H1 (cell line): Measurements from ENCODE around the gene ITPR1. TPM values are rescaled to one million over a fixed set of nuclear protein-coding genes. Genes with fewer than 3 reads are reported as not detected.

ENCODE experiments used
- CTCF ChIA-PET: fragments of 300-600 bp; sonication (Branson Sonifier 250); formaldehyde crosslinking; loops from one replicate; lab custom pipeline; 2021; ENCODE audit not compliant: partially characterized antibody; lab: Charles Lee
- POLR2A ChIA-PET: fragments of 300-600 bp; sonication (Branson Sonifier 250); formaldehyde crosslinking; loops from one replicate; lab custom pipeline; 2021; ENCODE audit warnings: inconsistent platforms; ENCODE audit not compliant: partially characterized antibody; lab: Charles Lee
- DNase-seq, 2 experiments: peaks; one replicate each; pipeline versions ENCODE4 v3.0.0 to v3.0.0-alpha.2; 2010 to 2022; ENCODE audit warnings: low spot score in 2 of 2, low read depth in 1 of 2, mixed read lengths in 1 of 2
- FAIRE-seq: peaks from 2 replicates; lab custom pipeline; 2011; peaks lifted over from hg19 to GRCh38; lab: Jason Lieb, UNC
- H2AFZ ChIP-seq: 2 replicates; pipeline ENCODE4 v1.8.1; 2012; ENCODE audit warnings: low read length, inconsistent platforms
- H2AK5ac ChIP-seq: 2 replicates; pipeline ENCODE4 v1.6.1; 2013; ENCODE audit warnings: low read depth, low read length
- H2BK120ac ChIP-seq: replicated peaks from 2 replicates; pipeline ENCODE3; 2013; ENCODE audit warnings: low read depth, low read length, inconsistent platforms
- H2BK12ac ChIP-seq: 2 replicates; pipeline ENCODE4 v1.6.1; 2013; ENCODE audit warnings: low read depth, low read length
- H2BK15ac ChIP-seq: 2 replicates; pipeline ENCODE4 v1.6.1; 2013; ENCODE audit warnings: low read length
- H2BK20ac ChIP-seq: 2 replicates; pipeline ENCODE4 v1.6.1; 2013; ENCODE audit warnings: low read length
- H2BK5ac ChIP-seq: 2 replicates; pipeline ENCODE4 v1.6.1; 2013; ENCODE audit warnings: low read depth, low read length
- H3K14ac ChIP-seq: 2 replicates; pipeline ENCODE4 v1.6.1; 2013; ENCODE audit warnings: inconsistent platforms; ENCODE audit not compliant: insufficient read length
- H3K18ac ChIP-seq: 2 replicates; pipeline ENCODE4 v1.6.1; 2013; ENCODE audit warnings: low read length; ENCODE audit errors: extremely low read depth
- H3K23ac ChIP-seq: 2 replicates; pipeline ENCODE4 v1.6.1; 2013; ENCODE audit warnings: inconsistent platforms; ENCODE audit not compliant: insufficient read length
- H3K23me2 ChIP-seq: 2 replicates; pipeline ENCODE4 v1.6.1; 2013; ENCODE audit warnings: low read depth, low read length
- H3K27ac ChIP-seq: 2 replicates; pipeline ENCODE4 v1.6.1; 2011; ENCODE audit warnings: low read depth, low read length, inconsistent platforms
- H3K27me3 ChIP-seq, 4 experiments: replicated peaks in 1 of 4; 1 replicate in 1 of 4; 2 replicates in 3 of 4; pipeline versions ENCODE4 v1.6.1 to v1.8.1; 2011 to 2013; ENCODE audit warnings: low read length in 3 of 4, mild to moderate bottlenecking in 3 of 4, inconsistent platforms in 2 of 4, mixed read lengths in 2 of 4, moderate library complexity in 1 of 4; ENCODE audit not compliant: control insufficient read depth in 3 of 4, insufficient read depth in 3 of 4; ENCODE audit errors: extremely low read depth in 1 of 4
- H3K36me3 ChIP-seq, 4 experiments: 2 replicates each; pipeline versions ENCODE4 v1.6.1 to v1.8.1; 2011 to 2013; ENCODE audit warnings: mild to moderate bottlenecking in 4 of 4, low read length in 3 of 4, moderate library complexity in 2 of 4, control low read depth in 1 of 4, inconsistent platforms in 1 of 4; ENCODE audit not compliant: insufficient read depth in 4 of 4, control insufficient read depth in 2 of 4
- H3K4ac ChIP-seq: replicated peaks from 2 replicates; pipeline ENCODE3; 2013; ENCODE audit warnings: low read length, low read depth, mixed read lengths, inconsistent platforms; ENCODE audit not compliant: insufficient read length
- H3K4me1 ChIP-seq, 4 experiments: replicated peaks in 1 of 4; 1 replicate in 1 of 4; 2 replicates in 3 of 4; pipeline versions ENCODE4 v1.6.1 to v1.8.1; 2011 to 2013; ENCODE audit warnings: low read length in 3 of 4, inconsistent platforms in 2 of 4, mixed read lengths in 1 of 4; ENCODE audit not compliant: insufficient read depth in 4 of 4, control insufficient read depth in 3 of 4
- H3K4me2 ChIP-seq, 2 experiments: 2 replicates each; pipeline versions ENCODE4 v1.6.1 to v1.8.1; 2011 to 2013; ENCODE audit warnings: low read depth in 2 of 2, low read length in 2 of 2, control low read depth in 1 of 2, inconsistent platforms in 1 of 2, mild to moderate bottlenecking in 1 of 2; ENCODE audit not compliant: insufficient read depth in 1 of 2
- H3K4me3 ChIP-seq, 4 experiments: fragments of 200-600, 300-600 bp in 1 of 4; sonication (generic), shearing (Covaris generic), sonication (Bioruptor Twin) in 1 of 4; 2 replicates each; pipeline versions ENCODE4 v1.5.1 to v1.8.1; 2011 to 2016; ENCODE audit warnings: low read length in 4 of 4, low read depth in 3 of 4, control low read depth in 2 of 4, inconsistent platforms in 2 of 4, mild to moderate bottlenecking in 2 of 4, mixed read lengths in 1 of 4, moderate library complexity in 1 of 4; ENCODE audit not compliant: insufficient read depth in 2 of 4; ENCODE audit errors: extremely low read depth in 1 of 4
- H3K56ac ChIP-seq: replicated peaks from 2 replicates; pipeline ENCODE3; 2013; ENCODE audit warnings: low read depth, mild to moderate bottlenecking, mixed read lengths, low read length, inconsistent platforms; ENCODE audit not compliant: insufficient read length
- H3K79me1 ChIP-seq: 2 replicates; pipeline ENCODE4 v1.6.1; 2013; ENCODE audit warnings: low read depth, low read length, control low read depth
- H3K79me2 ChIP-seq, 2 experiments: 2 replicates each; pipeline versions ENCODE4 v1.6.1 to v1.8.1; 2012 to 2013; ENCODE audit warnings: low read length in 2 of 2, mild to moderate bottlenecking in 2 of 2, inconsistent platforms in 1 of 2; ENCODE audit not compliant: insufficient read depth in 2 of 2, control insufficient read depth in 1 of 2
- H3K9ac ChIP-seq, 4 experiments: replicated peaks in 1 of 4; 1 replicate in 1 of 4; 2 replicates in 3 of 4; pipeline versions ENCODE4 v1.6.1 to v1.8.1; 2011 to 2013; ENCODE audit warnings: low read depth in 3 of 4, low read length in 3 of 4, control low read depth in 2 of 4, mild to moderate bottlenecking in 2 of 4, moderate library complexity in 2 of 4, inconsistent platforms in 1 of 4; ENCODE audit errors: extremely low read depth in 1 of 4
- H3K9me3 ChIP-seq, 2 experiments: 2 replicates each; pipeline versions ENCODE4 v1.6.1 to v1.8.1; 2012 to 2013; ENCODE audit warnings: mild to moderate bottlenecking in 2 of 2, moderate library complexity in 2 of 2, control low read depth in 1 of 2, inconsistent platforms in 1 of 2, low read depth in 1 of 2, low read length in 1 of 2, mixed read lengths in 1 of 2; ENCODE audit not compliant: insufficient read depth in 2 of 2
- H4K20me1 ChIP-seq, 2 experiments: replicated peaks in 1 of 2; 2 replicates each; pipeline versions ENCODE3 to v1.8.1; 2011 to 2013; ENCODE audit warnings: inconsistent platforms in 2 of 2, low read length in 2 of 2, mild to moderate bottlenecking in 1 of 2; ENCODE audit not compliant: insufficient read depth in 2 of 2, control insufficient read depth in 1 of 2
- H4K5ac ChIP-seq: 2 replicates; pipeline ENCODE4 v1.6.1; 2013; ENCODE audit warnings: low read length, low read depth, mixed read lengths, inconsistent platforms; ENCODE audit not compliant: insufficient read length
- H4K8ac ChIP-seq: 2 replicates; pipeline ENCODE4 v1.8.0; 2013; ENCODE audit warnings: mild to moderate bottlenecking, moderate library complexity, low read length, inconsistent platforms; ENCODE audit not compliant: insufficient read depth; ENCODE audit errors: extremely low read depth
- H4K91ac ChIP-seq: replicated peaks from 2 replicates; pipeline ENCODE3; 2013; ENCODE audit warnings: low read length, mixed read lengths, inconsistent platforms; ENCODE audit not compliant: insufficient read length
- CHD1 ChIP-seq: IDR thresholded peaks from 2 replicates; pipeline ENCODE4 v1.6.1; 2012; ENCODE audit warnings: low read depth, low read length, improper control_type of control experiment
- E2F6 ChIP-seq: IDR thresholded peaks from 2 replicates; pipeline ENCODE4 v1.6.1; 2012; ENCODE audit warnings: inconsistent platforms
- FOSL1 ChIP-seq: IDR thresholded peaks from 2 replicates; pipeline ENCODE4 v1.6.1; 2011; ENCODE audit warnings: mild to moderate bottlenecking, low read depth, low read length, moderate library complexity; ENCODE audit not compliant: insufficient read depth
- GABPA ChIP-seq: IDR thresholded peaks from 2 replicates; pipeline ENCODE4 v1.6.1; 2011; ENCODE audit warnings: mild to moderate bottlenecking, low read length, moderate library complexity, borderline replicate concordance; ENCODE audit not compliant: insufficient read depth
- HDAC6 ChIP-seq: IDR thresholded peaks from one replicate; pipeline ENCODE4 v1.7.1; 2012; ENCODE audit warnings: low read depth, mild to moderate bottlenecking, inconsistent platforms, low read length, moderate library complexity
- NANOG ChIP-seq: IDR thresholded peaks from 2 replicates; pipeline ENCODE4 v1.6.1; 2011; ENCODE audit warnings: low read length, low read depth, mild to moderate bottlenecking, inconsistent platforms; ENCODE audit not compliant: insufficient read depth, poor library complexity, severe bottlenecking
- POU5F1 ChIP-seq: IDR thresholded peaks from 2 replicates; pipeline ENCODE4 v1.6.1; 2011; ENCODE audit warnings: low read depth, mild to moderate bottlenecking, low read length, moderate library complexity
- RAD21 ChIP-seq, 2 experiments: IDR thresholded peaks in 1 of 2; conservative IDR thresholded peaks in 1 of 2; 2 replicates each; pipeline ENCODE4 v1.6.1; 2011; ENCODE audit warnings: low read depth in 2 of 2, low read length in 2 of 2, improper control_type of control experiment in 1 of 2, inconsistent platforms in 1 of 2, mild to moderate bottlenecking in 1 of 2, moderate library complexity in 1 of 2
- SIRT6 ChIP-seq: IDR thresholded peaks from one replicate; pipeline ENCODE4 v1.7.1; 2012; ENCODE audit warnings: low read length, inconsistent platforms
- SIX5 ChIP-seq: IDR thresholded peaks from 2 replicates; pipeline ENCODE4 v1.6.1; 2011; ENCODE audit warnings: mild to moderate bottlenecking, low read depth, low read length
- SRF ChIP-seq: IDR thresholded peaks from 2 replicates; pipeline ENCODE4 v1.6.1; 2011; ENCODE audit warnings: mild to moderate bottlenecking, low read depth, low read length, moderate library complexity
- TBP ChIP-seq: IDR thresholded peaks from 2 replicates; pipeline ENCODE4 v1.6.1; 2011; ENCODE audit warnings: low read depth, low read length, improper control_type of control experiment
- TCF12 ChIP-seq: IDR thresholded peaks from 2 replicates; pipeline ENCODE4 v1.6.1; 2011; ENCODE audit warnings: low read depth, mild to moderate bottlenecking, low read length
- whole genome bisulfite sequencing, 2 experiments: shearing (Covaris generic) in 1 of 2; methylation state at CpG; one replicate each; pipeline versions ENCODE4 v1.1.6 to v1.1.7; 2013 to 2015; ENCODE audit warnings: low lambda C conversion rate in 2 of 2, mixed read lengths in 2 of 2, inconsistent platforms in 1 of 2, low coverage in 1 of 2, missing lambda C conversion rate in 1 of 2; ENCODE audit not compliant: insufficient replicate concordance in 2 of 2, insufficient coverage in 1 of 2, insufficient read length in 1 of 2; ENCODE audit errors: extremely low coverage in 1 of 2, missing lambda C conversion rate in 1 of 2; 5-methylcytosine and 5-hydroxymethylcytosine counted together
- polyA plus RNA-seq, 7 experiments: library from polyadenylated mRNA; depleted of rRNA in 3 of 7; stranded (reverse) in 5 of 7; unstranded in 2 of 7; fragments of >200 nt in 5 of 7; fragments of 200-250 nt in 2 of 7; gene quantifications; 1 replicate in 5 of 7; 2 replicates in 1 of 7; 4 replicates in 1 of 7; pipeline versions ENCODE4 v1.2.1 to v1.2.3, GENCODE V29; 2011 to 2013; ENCODE audit warnings: missing spikeins in 2 of 7, mixed read lengths in 2 of 7
- total RNA-seq: library from RNA; stranded (reverse); fragmentation: NEBNext Ultra II Directional; extraction: Animal tissue kit (Norgen Biotek cat#: 25700); gene quantifications from 2 replicates; pipeline ENCODE4 v1.2.1, GENCODE V29; 2021

Gene ITPR1
- total and polyA plus RNA-seq, 2 of the 8 experiments (the other 6 are each of a cell fraction or from before 2014, with no cell fraction given) = 2.5 to 16.3 TPM

DNA sequence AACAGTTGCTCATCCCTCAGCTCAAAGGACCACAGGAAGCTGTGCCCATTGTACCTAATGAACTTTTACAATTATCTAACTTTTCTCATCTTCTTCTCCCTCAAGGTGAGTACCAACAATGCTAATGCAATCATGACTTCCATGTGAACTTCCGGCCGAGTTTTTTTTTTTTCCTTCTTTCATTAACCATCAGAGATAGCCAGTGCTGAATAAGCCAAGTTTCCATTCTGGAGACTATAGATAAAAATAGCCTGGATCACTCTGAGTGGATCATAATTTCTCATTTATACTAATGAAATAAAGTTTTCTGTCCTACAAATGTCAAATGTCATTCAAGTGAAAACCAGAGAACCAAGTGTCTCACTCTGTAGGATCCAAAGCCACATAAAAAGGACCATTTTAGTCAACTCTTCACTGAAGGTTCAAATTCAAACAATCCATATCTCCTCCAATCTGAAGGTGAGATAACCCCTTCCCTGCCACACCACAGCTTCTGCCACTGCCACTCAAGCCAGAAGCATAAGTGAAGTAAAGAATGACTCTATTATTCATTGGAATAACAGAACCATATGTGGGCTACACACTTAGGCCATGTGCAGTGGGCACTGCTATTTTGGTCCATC is 31.6 kb upstream of the ITPR1 start:
- no peak overlapping the region for H3K14ac ChIP-seq
- H3K23me2 ChIP-seq = no peaks in the 10 kb centered on the region; the same call in 1 of the 2 replicates
- H2BK5ac ChIP-seq = no peak overlapping the region
- no peak overlapping the region for H3K4ac ChIP-seq
- no peak overlapping the region for H2BK20ac ChIP-seq
- H3K18ac ChIP-seq = no peak overlapping the region
- no peaks in the 10 kb centered on the region for H3K9me3 ChIP-seq
- no peak overlapping the region for H3K9ac ChIP-seq
- POLR2A ChIA-PET = interaction anchor here (1.1 to 1.4 kb wide), 2 partner anchors 13 to 31 kb away, joined by 3 read pairs; partner anchors contain the start of gene ITPR1
- H2AFZ ChIP-seq = no peak overlapping the region
- H3K23ac ChIP-seq = no peak overlapping the region
- H2BK15ac ChIP-seq = no peak overlapping the region
- no peak overlapping the region for H4K91ac ChIP-seq
- FAIRE-seq = no peak
- no peak overlapping the region for H4K5ac ChIP-seq
- no peak overlapping the region for H3K4me3 ChIP-seq
- CTCF ChIA-PET = interaction anchor here (0.6 to 1.4 kb wide), 5 partner anchors 9 to 127 kb away, joined by 3 to 7 read pairs (median 3); no protein-coding TSS in a partner anchor
- no peak overlapping the region for H2BK12ac ChIP-seq
- peaks cover 0 to 3% of the 10 kb centered on the region in 2 experiments; a peak in 1 of 4 replicates for H3K79me2 ChIP-seq
- TF ChIP-seq CHD1 = no peak
- TF ChIP-seq NANOG = no peak
- TF ChIP-seq E2F6 = no peak
- no peak for TF ChIP-seq POU5F1
- no peak for TF ChIP-seq RAD21 (IDR thresholded peaks at IDR 0.05 in 1 of 2, conservative IDR thresholded peaks at IDR 0.05 in 1 of 2; ENCODE audit: low read depth in 2 of 2, low read length in 2 of 2)
- no peak for TF ChIP-seq SIRT6
- TF ChIP-seq TBP = no peak
- TF ChIP-seq SRF = no peak
- TF ChIP-seq SIX5 = no peak
- no peak for TF ChIP-seq HDAC6
- no peak for TF ChIP-seq FOSL1
- no peak for TF ChIP-seq TCF12
- no peak for TF ChIP-seq GABPA
- TF ChIP-seq, all 59 proteins: peak for 0
- Histone ChIP-seq H3K27me3 (no peaks in the 10 kb centered on the region), H2AK5ac (no peak overlapping the region), H3K27ac (no peak overlapping the region), H2BK120ac (no peak overlapping the region), H3K4me2 (no peak overlapping the region), H3K79me1 (no peaks in the 10 kb centered on the region), H3K56ac (no peak overlapping the region), H4K20me1 (no peaks in the 10 kb centered on the region), H3K36me3 (no peaks in the 10 kb centered on the region), H3K4me1 (no peaks in the 10 kb centered on the region), H4K8ac (no peak overlapping the region)
- no peak for DNase-seq
- 82% methylated on average over 2 of the region's 2 CpGs; no CpG with 5 or more reads in 1 of the 2 experiments for WGBS, 2 experiments
